NT2/D1 (cell line): ENCODE measurements around the gene HUS1.

ENCODE experiments used
- YY1 ChIP-seq: IDR thresholded peaks from 2 replicates; pipeline ENCODE4 v1.6.1; 2011; ENCODE audit not compliant: insufficient read length, insufficient read depth
- ZNF274 ChIP-seq: IDR thresholded peaks from 2 replicates; pipeline ENCODE4 v1.6.1; 2011; ENCODE audit warnings: mild to moderate bottlenecking, low read depth, low read length

DNA sequence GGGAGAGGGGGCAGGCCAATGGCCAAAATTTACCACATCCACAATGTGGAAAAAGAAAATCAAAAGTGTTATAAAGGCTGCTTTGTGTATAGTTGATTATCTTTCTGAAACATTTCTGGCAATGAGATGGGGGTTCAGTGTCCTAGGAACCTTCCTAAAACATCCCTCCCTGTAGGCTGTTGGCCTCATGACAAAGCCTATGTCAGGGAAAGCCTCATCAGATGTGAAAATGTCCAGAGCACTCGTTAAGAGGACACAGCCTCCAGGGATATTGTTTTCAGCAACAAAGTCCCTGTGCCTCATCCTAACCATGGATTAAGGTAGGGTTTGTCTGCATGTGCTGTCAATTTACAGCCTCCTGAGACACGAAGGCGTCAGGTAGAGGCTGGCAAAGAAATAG is 32.5 kb upstream of the HUS1 start:
- TF ChIP-seq ZNF274 (no peak), YY1 (no peak)
